ENCODE data around the gene CYP2F1.

CYP2F1 gene

GRCh38 chr19:41174297-41174928, 60.2 kb downstream of the CYP2F1 start:
- H3K36me3 ChIP-seq (ENCODE audit: control insufficient read depth, insufficient read depth, low read length), result no peaks in the 10 kb centered on the region
- no peak overlapping the region for H3K4me3 ChIP-seq (ENCODE audit: low read depth, low read length)
- H2AFZ ChIP-seq, result no peak overlapping the region
- H3K4me2 ChIP-seq (ENCODE audit: low read length), result no peak overlapping the region
- TF ChIP-seq CTCF (IDR thresholded peaks at IDR 0.05), result no peak
- H3K27me3 ChIP-seq (ENCODE audit: control insufficient read depth, insufficient read depth, low read length), result no peaks in the 10 kb centered on the region
- H3K4me1 ChIP-seq, result no peaks in the 10 kb centered on the region
- no peaks in the 10 kb centered on the region for H3K79me2 ChIP-seq
- H3K9me3 ChIP-seq (ENCODE audit: control insufficient read depth, low read length), result no peaks in the 10 kb centered on the region
- no peak overlapping the region for H3K27ac ChIP-seq
- H3K9ac ChIP-seq, result no peak overlapping the region

- peak overlapping the region; percentile 33 for H2AFZ ChIP-seq
- H3K4me1 ChIP-seq, result no peaks in the 10 kb centered on the region
- no peaks in the 10 kb centered on the region for H3K79me2 ChIP-seq
- no peak overlapping the region for H3K27ac ChIP-seq
- H3K9me3 ChIP-seq (ENCODE audit: control insufficient read depth, low read length), result no peaks in the 10 kb centered on the region
- H3K4me2 ChIP-seq (ENCODE audit: low read length), result no peak overlapping the region
- H3K4me3 ChIP-seq (ENCODE audit: low read depth, low read length), result no peak overlapping the region
- no peaks in the 10 kb centered on the region for H3K27me3 ChIP-seq (ENCODE audit: control insufficient read depth, insufficient read depth, low read length)
- H3K9ac ChIP-seq, result no peak overlapping the region
- TF ChIP-seq CTCF (IDR thresholded peaks at IDR 0.05), result no peak
- no peaks in the 10 kb centered on the region for H3K36me3 ChIP-seq (ENCODE audit: control insufficient read depth, insufficient read depth, low read length)
Observed at GRCh38 chr19:41175801-41176777, 61.9 kb downstream of the CYP2F1 start.
